HuH-7 (cell line): Measurements from ENCODE around the gene NTRK2.

Source experiments
- DNase-seq: peaks from one replicate; pipeline ENCODE4 v3.0.0; 2011; ENCODE audit warnings: low spot score

NTRK2 gene

DNA sequence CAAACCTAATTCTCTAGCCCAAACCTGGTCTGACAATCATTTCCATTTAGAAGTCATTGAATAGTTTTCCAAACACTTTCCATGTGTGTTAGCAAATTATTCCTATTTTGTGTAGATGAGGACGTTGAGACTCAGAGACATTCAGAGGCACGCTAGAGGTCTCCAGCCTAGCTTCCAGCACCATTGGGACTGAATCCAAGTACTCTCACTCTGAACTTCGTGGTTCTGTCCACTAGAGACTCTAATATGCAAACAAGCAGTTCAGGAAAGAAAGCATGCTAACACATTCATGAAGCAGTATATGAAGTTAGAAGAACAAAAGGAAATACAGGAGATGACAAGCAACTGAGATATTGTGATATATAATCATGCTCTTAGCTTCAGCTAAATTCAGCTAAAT is 354.8 kb downstream of the NTRK2 start:
- no peak for DNase-seq

DNA sequence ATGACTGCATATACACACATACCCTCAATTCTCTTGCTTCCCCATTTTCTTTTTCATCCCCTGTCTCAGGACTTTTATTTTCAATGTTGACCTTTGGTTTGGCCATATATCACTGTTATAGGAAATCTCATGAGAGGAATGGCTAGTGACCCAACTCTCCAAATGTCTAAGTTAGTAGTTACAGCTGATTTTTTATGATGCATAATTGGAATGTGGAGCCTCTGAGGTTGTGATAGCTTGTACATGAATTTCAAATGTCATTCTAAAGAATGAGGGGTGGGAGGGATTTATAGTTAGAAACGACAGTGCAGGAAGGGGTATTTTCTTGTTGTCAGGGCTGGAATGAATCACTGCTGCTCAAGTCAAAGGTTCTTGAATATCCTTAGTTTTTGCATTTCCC is 356.1 kb downstream of the NTRK2 start:
- DNase-seq: no peak

DNA sequence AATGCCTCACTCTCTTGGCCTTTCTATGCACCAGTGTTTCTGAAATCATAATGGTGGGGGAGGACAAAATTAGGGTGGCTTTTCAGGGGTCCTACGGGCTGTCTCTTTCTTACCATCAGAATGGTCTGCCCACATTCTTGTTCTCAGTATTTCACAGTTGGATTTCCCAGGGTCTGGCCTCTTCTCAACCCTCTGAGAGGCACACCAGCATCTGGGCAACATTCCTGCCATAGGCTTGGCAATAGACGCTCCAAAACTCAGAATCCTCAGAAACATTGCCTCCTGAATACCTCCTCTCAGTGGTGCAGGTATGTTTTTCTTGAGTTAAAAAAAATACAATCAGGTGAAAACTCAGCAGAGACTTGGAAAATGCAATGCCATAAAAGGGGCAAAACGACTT is 358.3 kb downstream of the NTRK2 start:
- DNase-seq: no peak

DNA sequence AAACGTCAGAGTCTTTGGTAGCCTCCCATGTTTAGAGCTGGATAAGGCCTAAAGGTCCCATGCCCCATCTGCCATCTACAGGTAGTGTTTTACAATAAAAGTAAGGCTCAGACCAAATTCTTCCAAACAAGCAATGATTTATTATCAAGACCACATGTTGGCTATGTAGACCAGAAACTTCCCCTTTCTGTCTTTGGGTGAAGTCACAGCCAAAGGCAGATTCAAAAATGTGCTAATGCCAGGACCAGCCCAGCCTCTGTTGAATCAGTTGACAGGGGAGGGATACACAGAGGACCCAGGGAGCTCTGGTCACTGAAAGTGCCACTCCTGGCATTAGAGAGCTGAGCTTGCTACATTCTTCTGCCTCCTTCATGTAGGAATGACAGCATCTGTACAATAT is 360.8 kb downstream of the NTRK2 start:
- DNase-seq: no peak

DNA sequence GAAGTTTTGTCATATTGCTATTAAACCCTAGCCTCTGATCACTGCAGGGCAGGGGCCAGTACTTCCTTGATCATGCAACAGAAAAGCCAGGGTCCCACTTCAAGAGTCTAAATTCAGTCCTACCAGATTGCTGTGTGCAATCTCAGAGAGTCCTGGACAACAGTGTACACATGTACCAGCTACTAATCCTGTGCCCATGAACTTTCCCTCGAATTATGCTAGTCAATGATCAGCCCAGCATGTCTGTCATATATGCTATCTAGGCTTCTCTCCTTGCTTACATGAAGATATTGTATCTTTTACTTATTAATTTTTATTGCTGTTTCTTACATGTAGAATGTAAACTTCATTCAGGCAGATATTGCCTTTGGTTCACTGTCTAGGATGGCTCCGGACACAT is 367.0 kb downstream of the NTRK2 start:
- no peak for DNase-seq

- no peak for DNase-seq
These were observed 368.5 kb downstream of the NTRK2 start for GRCh38 chr9:85038061-85038460.

DNA sequence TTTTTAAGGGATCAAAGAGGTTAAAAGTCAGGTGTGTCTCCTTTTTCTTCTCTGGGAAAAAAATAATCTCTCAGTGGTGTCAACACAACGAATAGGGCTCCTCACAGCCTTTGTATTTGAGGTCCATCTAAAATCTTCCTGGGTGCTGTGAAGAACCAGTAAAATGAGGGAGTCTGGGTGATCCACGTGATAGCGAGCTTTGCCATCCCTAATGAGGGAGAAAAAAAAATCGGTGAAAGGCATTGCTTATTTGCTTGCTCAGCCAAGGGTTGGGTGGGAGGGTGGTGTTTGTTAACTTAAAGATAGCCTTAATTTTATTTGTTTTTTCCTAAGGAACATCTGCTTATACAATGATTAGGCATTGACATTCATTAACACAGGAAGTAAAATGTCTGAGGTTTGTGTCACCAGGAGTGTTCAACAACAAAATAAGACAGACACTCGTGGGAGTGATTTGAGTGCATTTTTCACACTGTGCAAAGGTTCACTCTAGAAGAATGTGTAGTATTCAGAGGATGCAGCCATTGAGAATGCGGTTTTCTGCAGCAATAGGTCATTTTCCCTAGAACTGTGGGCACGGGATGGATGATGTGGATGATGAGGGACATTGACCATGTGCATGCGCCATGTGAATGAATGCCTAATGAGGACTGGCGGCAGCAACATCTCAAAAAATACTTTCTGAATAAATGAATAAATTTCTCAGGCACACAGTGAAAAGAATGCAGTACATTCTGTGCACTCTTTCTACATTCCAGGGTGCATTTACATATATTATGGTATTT is 369.5 kb downstream of the NTRK2 start:
- DNase-seq: no peak

- no peak for DNase-seq
These were observed 370.6 kb downstream of the NTRK2 start for GRCh38 chr9:85040146-85040545.

DNA sequence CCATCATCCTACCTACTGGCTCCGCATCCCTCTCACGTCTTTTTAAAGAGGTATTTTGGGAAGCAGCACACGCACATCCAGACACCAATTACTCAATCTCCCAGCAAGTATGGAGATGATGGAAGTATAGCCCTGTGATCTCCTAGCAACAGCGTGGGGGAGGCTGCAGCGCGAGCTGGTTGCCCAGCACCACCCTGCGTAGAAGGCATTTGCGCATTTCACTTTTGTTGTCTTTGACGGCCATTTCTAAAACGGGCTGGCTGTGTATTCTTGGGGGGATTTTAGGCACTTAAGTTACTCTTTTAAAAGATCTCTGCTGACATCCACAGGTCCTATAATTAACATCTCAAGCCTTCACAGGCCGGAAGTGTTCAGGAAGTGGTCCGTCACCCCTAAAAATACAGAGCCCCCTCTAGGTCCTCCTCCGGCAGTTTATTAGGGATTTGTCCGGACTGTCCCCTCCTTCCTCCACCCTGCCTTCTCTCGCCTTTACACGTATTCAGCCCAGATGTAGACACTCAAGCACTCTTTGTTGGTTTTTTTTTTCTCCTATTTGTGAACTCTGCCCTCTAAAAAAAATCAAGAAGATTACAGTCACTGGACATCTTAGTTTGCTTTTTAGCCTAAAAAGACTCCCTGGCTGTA is 371.4 kb downstream of the NTRK2 start:
- DNase-seq: no peak

DNA sequence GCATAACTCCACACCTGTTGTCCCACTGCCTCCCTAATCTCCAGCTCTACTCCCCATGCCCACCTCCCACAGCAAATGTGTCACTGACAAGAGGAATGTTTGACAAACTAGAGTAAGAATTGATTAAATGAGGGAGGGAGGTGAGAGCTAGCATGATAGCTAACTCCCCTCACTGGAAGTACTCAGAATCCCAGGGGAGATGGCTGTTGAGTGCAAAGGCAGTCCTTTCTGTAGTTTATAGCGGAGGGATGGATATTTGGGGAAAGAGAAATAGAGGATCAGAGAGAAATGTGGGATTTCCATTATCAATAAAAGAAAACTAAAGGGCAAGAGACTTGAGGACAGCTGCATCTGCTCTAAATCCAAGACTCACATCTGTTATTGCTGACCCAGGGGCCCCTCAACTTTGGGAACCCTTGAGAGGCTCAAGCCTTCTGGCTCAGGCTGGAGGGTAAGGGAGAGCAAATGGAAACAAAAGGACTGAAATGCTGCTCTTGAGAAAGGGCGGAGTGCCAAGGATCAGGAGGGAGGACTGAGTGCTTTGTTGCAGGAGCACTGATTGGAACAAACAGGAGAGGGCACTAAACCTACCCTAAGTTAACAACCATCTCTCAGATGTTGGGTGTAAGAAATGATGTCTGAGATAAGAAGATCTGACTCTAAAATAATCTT is 372.1 kb downstream of the NTRK2 start:
- DNase-seq: no peak

GRCh38 chr9:85042981-85043647 is 373.6 kb downstream of the NTRK2 start:
- no peak for DNase-seq

DNA sequence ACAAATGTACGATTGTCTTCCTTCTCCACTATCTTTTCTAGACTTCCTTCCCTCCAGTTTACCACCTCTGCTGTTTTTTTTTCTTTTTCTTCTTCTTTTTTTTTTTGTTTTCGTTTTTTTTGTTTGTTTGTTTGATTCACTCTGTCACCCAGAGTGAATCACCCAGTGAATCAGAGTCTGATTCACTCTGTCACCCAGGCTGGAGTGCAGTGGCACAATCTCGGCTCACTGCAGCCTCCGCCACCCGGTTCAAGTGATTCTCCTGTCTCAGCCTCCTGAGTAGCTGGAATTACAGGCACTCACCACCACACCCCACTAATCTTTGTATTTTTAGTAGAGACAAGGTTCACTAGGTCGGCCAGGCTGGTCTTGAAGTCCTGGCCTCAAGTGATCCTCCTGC is 375.7 kb downstream of the NTRK2 start:
- DNase-seq: no peak

DNA sequence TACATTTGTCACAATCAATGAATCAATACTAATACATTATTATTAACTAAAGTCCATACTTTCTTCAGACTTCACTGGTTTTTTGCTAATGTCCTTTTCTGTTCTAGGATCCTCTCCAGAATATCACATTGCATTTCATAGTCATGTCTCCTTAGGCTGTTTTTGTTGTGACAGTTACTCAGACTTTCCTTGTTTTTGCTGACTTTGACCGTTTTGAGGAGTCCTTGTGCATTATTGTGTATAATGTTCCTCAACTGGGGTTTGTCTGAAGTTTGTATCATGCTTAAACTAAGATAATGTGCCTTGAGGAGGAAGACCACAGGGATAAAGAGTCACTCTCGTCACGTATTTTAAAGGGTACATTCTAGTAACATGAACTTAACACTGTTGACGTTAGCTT is 376.9 kb downstream of the NTRK2 start:
- DNase-seq: no peak

DNA sequence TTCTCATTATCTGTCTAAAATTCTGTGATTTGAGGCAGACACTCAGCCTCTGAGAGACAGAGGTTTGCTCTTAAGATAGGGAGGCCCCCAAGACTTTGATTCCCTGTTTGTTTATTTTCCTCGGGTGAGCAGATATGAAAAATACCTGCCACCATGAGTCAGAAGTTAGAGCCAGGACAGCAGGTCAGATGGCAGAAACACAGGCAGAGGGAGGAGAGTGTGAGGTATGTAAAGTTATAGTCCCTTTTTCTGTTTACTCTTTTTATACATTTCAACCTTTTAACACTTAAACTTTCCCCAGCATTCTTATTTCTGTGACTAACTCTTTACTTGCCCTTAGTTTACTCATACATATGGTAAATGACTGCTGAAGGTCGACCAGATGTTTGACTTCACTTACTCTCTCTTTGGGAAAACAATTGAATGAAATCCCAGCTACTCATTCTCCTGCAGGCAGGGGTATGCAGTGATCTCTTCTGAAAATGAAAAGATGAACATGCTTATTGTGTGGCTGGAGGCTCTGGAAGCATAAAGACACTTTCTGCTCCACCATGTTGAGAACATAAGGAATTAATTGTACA is 383.8 kb downstream of the NTRK2 start:
- DNase-seq: no peak

DNA sequence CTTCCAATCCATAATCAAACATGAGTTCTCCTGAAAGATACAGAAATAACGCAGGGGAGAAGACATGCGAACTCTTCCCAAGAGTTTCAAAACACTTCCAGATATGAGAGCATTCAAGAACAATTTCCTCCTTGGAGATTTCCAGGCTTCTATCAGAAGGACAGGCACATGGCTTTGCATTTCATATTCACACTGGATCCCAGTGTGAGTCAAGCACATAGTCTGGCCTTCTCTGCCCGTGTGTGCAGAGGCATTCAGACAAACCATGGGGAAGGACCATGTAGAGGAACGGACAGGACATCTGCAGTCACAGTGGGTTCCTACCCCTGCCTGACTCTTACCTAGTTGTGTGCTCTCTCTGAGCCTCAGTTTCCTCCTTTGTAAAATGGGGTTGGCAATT is 384.5 kb downstream of the NTRK2 start:
- no peak for DNase-seq

DNA sequence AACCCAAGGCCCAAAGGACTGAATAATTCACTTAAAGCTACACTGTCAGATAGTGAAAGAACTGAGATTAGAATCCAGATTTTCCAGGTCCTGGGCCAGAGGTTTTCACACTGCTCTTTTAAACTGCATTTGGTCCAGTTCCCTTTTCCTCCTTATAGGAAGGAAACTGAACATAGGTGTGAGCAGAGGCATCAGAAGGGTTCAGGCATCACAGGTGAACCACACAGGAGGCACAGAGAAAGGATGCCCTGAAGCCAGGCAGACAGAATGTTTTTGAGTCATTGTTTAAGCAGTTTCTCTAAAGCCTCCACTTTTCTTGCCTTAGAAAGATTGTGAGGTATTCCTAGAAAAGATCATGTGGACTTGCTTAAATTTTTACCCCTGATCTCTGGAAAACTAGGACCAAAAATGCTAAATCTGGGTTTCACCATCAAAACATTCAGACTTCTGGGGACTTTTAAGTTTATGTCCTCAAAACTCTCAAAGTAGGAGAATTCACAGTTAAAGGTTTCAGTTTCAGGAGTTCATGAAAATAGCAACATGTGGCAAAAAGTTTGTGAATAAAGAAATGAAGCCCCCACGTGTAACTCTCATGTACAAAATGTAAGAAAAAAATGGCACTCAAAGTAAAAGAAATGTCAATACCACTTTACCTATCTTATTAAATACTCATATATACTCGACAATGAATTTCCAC is 386.1 kb downstream of the NTRK2 start:
- no peak for DNase-seq

GRCh38 chr9:85056203-85056572 is 386.7 kb downstream of the NTRK2 start:
- DNase-seq: no peak

DNA sequence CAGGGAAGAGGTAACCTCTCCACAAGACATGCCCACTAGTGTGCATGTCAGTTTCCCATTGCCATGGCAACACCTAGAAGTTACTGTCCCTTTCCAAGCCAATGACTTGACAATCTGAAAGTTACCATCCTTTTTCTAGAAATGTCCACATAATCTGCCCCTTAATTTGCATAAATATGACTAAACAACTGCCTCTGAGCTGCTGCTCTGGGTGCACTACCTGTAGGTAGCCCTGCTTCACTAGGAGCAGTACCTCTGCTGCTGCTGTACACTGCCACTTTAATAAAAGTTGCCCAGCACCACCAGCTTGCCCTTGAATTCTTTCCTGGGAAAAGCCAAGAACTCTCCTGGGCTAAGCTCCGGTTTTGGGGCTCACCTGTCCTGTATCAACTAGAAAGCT is 392.4 kb downstream of the NTRK2 start:
- DNase-seq: no peak

DNA sequence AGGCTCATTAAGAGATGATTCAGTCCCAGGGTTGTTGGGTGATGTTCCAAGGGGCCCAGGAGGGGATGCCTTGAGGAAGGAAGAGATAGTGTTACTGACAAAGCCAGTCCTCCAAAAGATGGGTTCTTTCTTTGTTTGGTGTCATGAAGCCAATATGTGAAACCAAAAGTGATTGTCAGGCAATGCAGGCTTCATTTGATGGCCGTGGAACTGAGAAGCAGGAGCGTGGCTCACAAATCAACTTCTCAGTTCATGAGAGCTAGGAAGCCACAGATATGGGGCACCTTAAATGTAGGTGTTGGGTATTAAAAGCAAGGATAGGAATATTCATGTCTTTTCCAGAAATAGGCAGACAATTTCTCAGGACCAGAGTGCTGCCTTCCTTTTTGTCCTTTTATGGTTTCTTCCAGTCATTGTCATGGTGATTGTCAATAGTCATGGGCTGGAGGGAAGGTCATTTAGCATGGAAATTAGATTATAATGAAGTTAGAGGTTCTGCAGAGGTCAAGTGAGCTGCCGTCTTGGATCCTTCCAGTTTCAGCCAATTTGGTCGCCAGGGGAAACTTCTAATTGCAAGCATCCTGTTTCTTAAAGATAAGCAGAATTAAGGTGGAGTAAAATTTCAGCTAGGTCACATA is 393.0 kb downstream of the NTRK2 start:
- DNase-seq: no peak

GRCh38 chr9:85064811-85065371 is 395.4 kb downstream of the NTRK2 start:
- DNase-seq: no peak

DNA sequence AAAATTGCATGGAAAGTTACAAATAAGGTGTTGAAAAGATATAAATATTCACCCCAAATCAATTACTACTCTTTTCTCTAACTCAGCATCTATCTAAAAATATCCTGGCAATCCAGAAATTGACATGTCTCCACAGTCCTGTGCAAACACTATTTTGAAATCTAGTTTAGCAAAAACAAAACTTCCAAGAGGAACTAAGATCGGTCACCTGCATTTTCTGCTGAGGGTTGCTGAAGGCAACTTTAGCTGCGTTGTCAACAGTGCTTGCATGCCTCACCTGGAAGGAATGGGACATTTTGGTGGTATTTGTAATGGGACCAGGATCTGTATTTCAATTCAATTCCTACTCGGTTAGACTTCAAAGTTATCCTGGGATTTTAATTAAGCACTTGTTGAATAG is 398.3 kb downstream of the NTRK2 start:
- no peak for DNase-seq
